ENCODE results near the gene NLRP6. TPM values are rescaled to one million over a fixed set of nuclear protein-coding genes. Genes with fewer than 3 reads are reported as not detected.
A peak's percentile ranks its signal among the peaks of the same experiment; 100 is the strongest.
"Not testable (repeated sequence)": the region's sequence is repeated elsewhere in the genome, so short reads cannot be mapped to it uniquely, and the experiment has no call there.

NLRP6 gene
- polyA plus RNA-seq = 1 to 10 TPM in 2 of 3 donors, not detected in 1; 1.6 to 5.1 TPM

DNA sequence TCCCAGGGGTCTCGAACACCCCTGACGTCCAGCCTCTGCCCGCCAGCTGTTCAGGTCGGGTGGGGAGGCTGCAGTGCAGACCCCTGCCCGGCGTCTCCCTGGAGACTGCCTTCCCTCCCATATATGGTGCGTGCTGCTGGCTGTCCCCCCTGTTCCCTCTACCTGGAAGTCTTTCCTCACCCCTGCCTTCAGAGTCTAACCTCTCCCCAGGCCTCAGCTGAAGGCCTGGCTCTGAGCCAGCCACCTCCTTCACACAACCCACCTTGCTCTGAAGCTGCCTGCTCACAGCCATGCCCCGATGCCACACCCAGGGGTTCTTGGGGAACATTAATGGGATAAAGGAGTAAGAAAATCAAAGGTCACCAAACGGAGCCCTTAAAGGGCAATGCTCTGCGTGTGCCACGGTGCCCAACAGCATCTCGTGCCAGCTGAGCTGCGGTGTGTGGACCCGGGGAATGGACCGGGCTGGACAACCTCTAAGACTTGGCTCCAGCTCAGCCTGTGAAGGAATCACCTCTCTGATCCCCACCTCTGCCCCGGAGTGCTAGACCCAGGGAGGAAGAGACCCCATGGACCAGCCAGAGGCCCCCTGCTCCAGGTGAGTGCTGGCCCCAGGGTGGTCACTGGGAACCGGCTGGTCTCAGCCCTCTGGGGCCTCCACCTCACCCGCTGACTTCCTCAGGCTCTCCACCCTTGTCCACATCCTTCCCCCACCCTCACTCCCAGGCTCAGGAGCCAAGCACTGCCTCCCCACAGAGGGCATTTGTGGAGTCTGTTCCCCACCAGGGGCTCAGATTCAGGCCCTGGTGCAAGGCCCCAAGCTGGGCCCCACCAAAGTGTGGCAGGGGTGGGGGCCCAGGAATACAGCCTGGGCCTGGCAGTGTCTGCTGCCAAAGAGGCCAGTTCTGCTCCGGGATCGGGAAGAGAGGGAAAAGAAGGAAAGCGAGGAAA lies at the start of gene NLRP6:
Gene NLRP6, plus strand, starts transcription at position 407 of the 951 bp plus-strand sequence. Its CDS starts 163 bp downstream, at position 570.
- no peak for DNase-seq
- no peaks in the 10 kb centered on the region for H3K9me3 Mint-ChIP-seq
- peaks cover 43 to 51% of the 10 kb centered on the region in 2 donors for H3K4me1 Mint-ChIP-seq
- H3K27ac Mint-ChIP-seq = peak within 1 kb of the TSS; percentile 34 to 91 (median 79)
- peak within 1 kb of the TSS; percentile 38 to 75 (median 70) for H3K4me3 Mint-ChIP-seq
- H3K27me3 Mint-ChIP-seq (ENCODE audit: low read depth in 3 of 3) = peaks cover 7 to 20% (median 8%) of the 10 kb centered on the region in 3 donors
- peaks cover 4 to 9% (median 4%) of the 10 kb centered on the region in 3 donors for H3K36me3 Mint-ChIP-seq

GRCh38 chr11:230431-230830 lies 47.8 kb upstream of the NLRP6 start:
- no peak for DNase-seq
- Mint-ChIP-seq H3K36me3 (peaks cover 8 to 14% (median 13%) of the 10 kb centered on the region in 3 donors), H3K4me3 (no peak overlapping the region), H3K27me3 (ENCODE audit: low read depth in 3 of 3) (peaks cover 2 to 5% (median 4%) of the 10 kb centered on the region in 3 donors), H3K27ac (peak overlapping the region in 2 of 6 donors; percentile 30 to 59), H3K9me3 (no peaks in the 10 kb centered on the region), H3K4me1 (peaks cover 5 to 9% of the 10 kb centered on the region in 2 donors)

DNA sequence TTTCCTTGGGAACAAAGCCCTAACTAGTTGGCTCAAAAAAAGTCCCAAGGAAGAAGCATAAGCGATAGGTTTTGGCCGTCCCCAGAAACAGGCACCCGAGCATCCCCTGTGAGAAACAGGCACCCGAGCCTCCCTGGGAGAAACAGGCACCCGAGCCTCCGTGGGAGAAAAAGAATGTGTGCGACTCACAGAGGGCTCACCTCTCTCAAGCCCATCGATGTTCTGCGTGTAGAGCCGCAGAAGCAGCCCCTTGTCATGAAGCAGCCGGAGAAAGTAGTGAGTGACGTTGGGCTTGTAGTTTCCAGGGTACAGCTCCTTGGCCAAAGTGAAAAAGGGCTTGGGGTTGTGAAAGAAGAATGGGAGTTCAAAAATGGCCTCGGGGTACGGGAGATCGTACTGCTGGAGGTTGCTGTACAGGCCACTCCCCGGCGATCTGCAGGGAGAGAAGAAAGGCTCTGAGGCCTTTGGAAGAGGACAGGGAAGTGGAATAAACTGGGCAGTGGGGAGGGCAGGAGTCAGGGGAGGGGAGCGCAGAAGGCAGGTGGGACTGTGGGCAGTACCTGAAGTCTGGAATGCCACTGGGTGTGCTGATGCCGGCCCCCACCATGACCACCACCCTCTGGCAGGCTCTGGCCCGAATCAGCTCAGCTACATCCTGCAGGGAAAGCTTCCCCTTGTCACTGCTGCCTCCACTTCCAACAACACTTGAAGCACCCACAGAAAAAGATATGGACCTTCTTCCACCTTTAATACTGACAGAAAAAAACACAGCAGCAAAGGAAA lies 45.2 kb upstream of the NLRP6 start:
- H3K27ac Mint-ChIP-seq = peak overlapping the region in 5 of 6 donors; percentile 70 to 93 (median 84)

DNA sequence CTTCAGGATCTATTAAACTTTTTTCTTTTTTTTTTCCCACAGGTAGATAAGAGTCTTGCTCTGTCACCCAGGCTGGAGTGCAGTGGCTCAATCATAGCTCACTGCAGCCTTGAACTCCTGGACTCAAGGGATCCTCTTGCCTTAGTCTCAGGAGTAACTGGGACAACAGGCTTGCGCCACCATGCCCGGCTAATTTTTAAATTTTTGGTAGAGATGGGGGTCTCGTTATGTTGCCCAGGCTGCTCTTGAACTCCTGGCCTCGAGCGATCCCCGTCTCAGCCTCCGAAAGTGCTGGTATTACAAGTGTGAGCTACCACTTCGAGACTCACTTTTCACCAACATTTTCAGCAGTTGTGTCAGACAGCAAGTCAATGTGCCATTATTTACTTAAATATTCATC lies 43.0 kb upstream of the NLRP6 start:
- H3K4me3 Mint-ChIP-seq = peak overlapping the region; percentile 79 to 99 (median 87)
- H3K9me3 Mint-ChIP-seq = no peaks in the 10 kb centered on the region
- peaks cover 31 to 43% of the 10 kb centered on the region in 2 donors for H3K4me1 Mint-ChIP-seq
- DNase-seq = no peak
- peaks cover 15 to 20% (median 15%) of the 10 kb centered on the region in 3 donors for H3K27me3 Mint-ChIP-seq (ENCODE audit: low read depth in 3 of 3)
- H3K27ac Mint-ChIP-seq = peak overlapping the region; percentile 93 to 100 (median 96)
- peaks cover 0 to 3% (median under 1%) of the 10 kb centered on the region in 3 donors for H3K36me3 Mint-ChIP-seq

More for the DNA sequence above, 45.2 kb upstream of the NLRP6 start:
- no peak for DNase-seq
- H3K36me3 Mint-ChIP-seq = peaks cover 4 to 10% (median 5%) of the 10 kb centered on the region in 3 donors
- H3K9me3 Mint-ChIP-seq = no peaks in the 10 kb centered on the region
- peaks cover 15 to 20% (median 15%) of the 10 kb centered on the region in 3 donors for H3K27me3 Mint-ChIP-seq (ENCODE audit: low read depth in 3 of 3)
- peak overlapping the region in 1 of 5 donors; percentile 13 for H3K4me3 Mint-ChIP-seq
- H3K4me1 Mint-ChIP-seq = peaks cover 23 to 24% of the 10 kb centered on the region in 2 donors

DNA sequence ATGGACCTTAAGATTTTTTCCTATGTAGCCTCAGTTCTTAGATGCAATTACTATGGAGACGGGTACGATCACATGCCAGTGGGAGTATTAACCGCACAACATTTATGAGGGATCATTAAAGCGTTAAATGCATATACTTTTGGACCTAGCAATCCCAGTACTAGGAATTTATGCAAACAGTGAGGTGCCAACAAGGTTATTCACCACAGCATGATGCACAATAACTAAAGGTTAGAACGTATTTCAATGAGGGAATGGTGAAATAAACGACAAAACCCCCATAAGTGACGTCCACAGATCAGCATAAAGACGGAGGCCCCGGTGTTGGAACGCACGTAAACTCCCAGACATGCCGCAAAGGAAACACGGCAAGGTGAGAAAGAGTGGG lies 42.6 kb upstream of the NLRP6 start:
- Mint-ChIP-seq H3K27me3 (ENCODE audit: low read depth in 3 of 3) (peaks cover 15 to 20% (median 15%) of the 10 kb centered on the region in 3 donors), H3K9me3 (no peaks in the 10 kb centered on the region), H3K4me1 (peaks cover 31 to 43% of the 10 kb centered on the region in 2 donors), H3K27ac (peak overlapping the region; percentile 93 to 100 (median 96)), H3K36me3 (peaks cover 0 to 4% (median 3%) of the 10 kb centered on the region in 3 donors), H3K4me3 (peak overlapping the region; percentile 79 to 99 (median 87))
- peak; percentile 90 to 92 (median 91) for DNase-seq

DNA sequence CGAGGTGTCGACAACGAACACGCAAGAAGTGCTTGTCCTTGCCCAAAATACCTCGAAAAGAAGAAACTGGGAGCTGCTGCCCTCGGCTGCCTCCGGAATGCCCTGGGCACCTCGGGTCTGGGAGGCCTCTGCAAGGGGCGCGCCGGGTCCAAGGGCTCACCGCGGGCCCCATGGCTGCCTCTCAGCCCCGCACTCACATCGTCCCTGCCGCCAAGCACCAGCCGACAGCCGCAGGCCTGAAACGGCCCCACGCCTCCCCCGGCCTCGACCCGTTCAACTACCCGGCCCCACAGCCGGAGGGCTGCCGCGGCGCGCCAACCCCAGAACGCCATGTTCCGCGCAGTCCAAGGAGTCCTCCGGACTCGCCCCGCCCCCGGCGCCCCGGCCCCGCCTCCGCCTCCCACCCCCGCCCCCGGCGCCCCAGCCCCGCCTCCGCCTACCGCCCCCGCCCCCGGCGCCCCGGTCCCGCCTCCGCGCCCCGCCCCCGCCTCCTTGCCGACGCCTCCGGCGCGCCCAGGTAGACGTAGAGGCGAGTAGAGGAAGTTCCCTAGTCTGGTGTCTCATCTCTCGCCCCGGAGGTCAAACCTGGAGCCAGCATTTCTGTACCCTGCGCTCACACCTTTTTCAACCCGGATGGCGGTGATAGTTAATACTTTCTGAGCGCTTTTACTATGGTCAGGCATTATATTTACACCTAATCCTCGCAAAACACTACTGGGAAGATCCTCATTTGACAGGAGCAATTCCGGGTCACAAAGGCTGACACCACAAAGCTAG lies 42.0 kb upstream of the NLRP6 start, which contains the start of gene SIRT3:
Gene SIRT3, minus strand, starts transcription at position 346 of the 777 bp plus-strand sequence. Its CDS starts 14 bp downstream, at position 332.
- H3K4me1 Mint-ChIP-seq = peaks cover 33 to 44% of the 10 kb centered on the region in 2 donors
- H3K36me3 Mint-ChIP-seq = peaks cover 0 to 5% (median 3%) of the 10 kb centered on the region in 3 donors
- H3K27ac Mint-ChIP-seq = peak within 1 kb of the TSS; percentile 97 to 100 (median 100)
- peak within 1 kb of the TSS; percentile 91 to 99 (median 99) for H3K4me3 Mint-ChIP-seq
- DNase-seq = peak; percentile 87 to 91 (median 90)
- H3K9me3 Mint-ChIP-seq = no peaks in the 10 kb centered on the region
- peaks cover 15 to 20% (median 15%) of the 10 kb centered on the region in 3 donors for H3K27me3 Mint-ChIP-seq (ENCODE audit: low read depth in 3 of 3)

- H3K4me3 Mint-ChIP-seq = peak within 1 kb of the TSS; percentile 91 to 99 (median 99)
- H3K27ac Mint-ChIP-seq = peak within 1 kb of the TSS; percentile 97 to 100 (median 100)
- DNase-seq = peak; percentile 91 to 92 (median 91)
- H3K4me1 Mint-ChIP-seq = peaks cover 40 to 53% of the 10 kb centered on the region in 2 donors
- H3K36me3 Mint-ChIP-seq = peaks cover 4 to 14% (median 11%) of the 10 kb centered on the region in 3 donors
- H3K9me3 Mint-ChIP-seq = no peaks in the 10 kb centered on the region
- peaks cover 15 to 20% (median 15%) of the 10 kb centered on the region in 3 donors for H3K27me3 Mint-ChIP-seq (ENCODE audit: low read depth in 3 of 3)
These were observed 41.1 kb upstream of the NLRP6 start, which contains the start of gene PSMD13 for GRCh38 chr11:236774-237767. TSS of gene PSMD13 (plus strand) at chr11:236976. CDS start at chr11:237050, 74 bp downstream.

GRCh38 chr11:238346-238745 lies 39.9 kb upstream of the NLRP6 start:
- peaks cover 40 to 61% of the 10 kb centered on the region in 2 donors for H3K4me1 Mint-ChIP-seq
- peak overlapping the region; percentile 97 to 100 (median 100) for H3K27ac Mint-ChIP-seq
- H3K9me3 Mint-ChIP-seq, DNase-seq: not testable (repeated sequence)
- H3K36me3 Mint-ChIP-seq = peaks cover 11 to 20% (median 16%) of the 10 kb centered on the region in 3 donors
- H3K4me3 Mint-ChIP-seq = peak overlapping the region; percentile 44 to 99 (median 99)
- H3K27me3 Mint-ChIP-seq (ENCODE audit: low read depth in 3 of 3) = peaks cover 15 to 20% (median 15%) of the 10 kb centered on the region in 3 donors

DNA sequence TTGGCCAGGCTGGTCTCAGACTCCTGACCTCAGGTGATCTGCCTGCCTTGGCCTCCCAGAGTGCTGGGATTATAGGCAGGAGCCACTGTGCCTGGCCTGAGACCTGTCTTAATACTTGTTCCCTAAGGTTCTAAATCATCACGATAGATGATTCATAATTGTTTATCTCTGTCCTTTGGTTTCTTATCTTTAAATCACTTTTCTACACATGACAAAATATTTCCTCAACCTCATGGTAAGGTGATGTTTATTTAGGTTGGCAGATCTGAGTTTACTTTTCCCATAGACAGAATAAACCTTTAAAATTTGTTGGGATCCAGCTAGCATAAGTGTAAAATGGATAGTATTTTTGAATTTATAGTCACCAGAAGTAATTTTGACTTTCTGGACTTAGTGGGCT lies 37.9 kb upstream of the NLRP6 start:
- H3K36me3 Mint-ChIP-seq = peaks cover 18 to 27% (median 24%) of the 10 kb centered on the region in 3 donors
- H3K4me1 Mint-ChIP-seq = peaks cover 32 to 62% of the 10 kb centered on the region in 2 donors
- H3K9me3 Mint-ChIP-seq = no peaks in the 10 kb centered on the region
- no peak for DNase-seq
- peaks cover 12 to 18% (median 13%) of the 10 kb centered on the region in 3 donors for H3K27me3 Mint-ChIP-seq (ENCODE audit: low read depth in 3 of 3)
- peak overlapping the region in 4 of 6 donors; percentile 15 to 75 (median 30) for H3K27ac Mint-ChIP-seq
- no peak overlapping the region for H3K4me3 Mint-ChIP-seq

DNA sequence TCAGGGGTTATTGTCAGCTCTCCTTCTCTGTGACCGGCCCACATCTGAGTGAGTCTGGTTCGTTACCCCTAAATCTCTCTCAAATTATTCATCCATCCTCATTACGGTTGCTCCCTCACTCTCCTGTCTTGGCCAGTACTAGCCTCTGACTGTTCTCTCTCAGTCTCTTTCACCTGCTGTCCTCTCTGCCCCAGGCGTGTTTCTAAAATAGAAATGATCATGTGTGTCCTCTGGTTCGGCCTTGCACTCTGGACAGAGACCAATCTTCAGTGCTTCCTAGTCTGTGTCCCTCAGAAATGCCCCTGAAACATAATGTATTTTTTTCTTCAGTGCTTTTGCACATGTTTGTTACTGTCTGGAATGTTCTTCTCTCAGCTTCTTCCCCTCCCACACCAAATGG lies 36.6 kb upstream of the NLRP6 start:
- no peak for DNase-seq
- Mint-ChIP-seq H3K27me3 (ENCODE audit: low read depth in 3 of 3) (peaks cover under 1 to 8% (median 6%) of the 10 kb centered on the region in 3 donors), H3K27ac (peak overlapping the region in 5 of 6 donors; percentile 2 to 64 (median 59)), H3K4me1 (peaks cover 27 to 58% of the 10 kb centered on the region in 2 donors), H3K9me3 (no peaks in the 10 kb centered on the region), H3K36me3 (peaks cover 23 to 39% (median 30%) of the 10 kb centered on the region in 3 donors), H3K4me3 (no peak overlapping the region)

- Mint-ChIP-seq H3K9me3 (no peaks in the 10 kb centered on the region), H3K27me3 (ENCODE audit: low read depth in 3 of 3) (peaks cover 0 to 2% (median 0%) of the 10 kb centered on the region in 3 donors), H3K4me1 (peaks cover 10 to 30% of the 10 kb centered on the region in 2 donors), H3K4me3 (no peak overlapping the region), H3K36me3 (peaks cover 38 to 60% (median 48%) of the 10 kb centered on the region in 3 donors), H3K27ac (no peak overlapping the region)
- DNase-seq = no peak
These were observed 33.8 kb upstream of the NLRP6 start for GRCh38 chr11:244376-244775.

Data from immature natural killer cell (primary cell).